NCI-H2171 treated with DMSO at 0.1 percent for 48 hours (cell line): ENCODE results near the gene ARL16.

Source experiments
- DNase-seq: peaks from one replicate; lab custom pipeline; 2025; lab: John Stamatoyannopoulos, UW

The ARL16 gene

GRCh38 chr17:81695211-81695610 lies 11.6 kb upstream of the ARL16 start:
- no peak for DNase-seq

- DNase-seq = no peak
Measured at GRCh38 chr17:81694810-81695209, 11.2 kb upstream of the ARL16 start.

GRCh38 chr17:81693509-81694210 lies 10.1 kb upstream of the ARL16 start:
- no peak for DNase-seq

GRCh38 chr17:81691608-81692007 lies 8.0 kb upstream of the ARL16 start:
- DNase-seq = no peak

GRCh38 chr17:81691196-81691595 lies 7.6 kb upstream of the ARL16 start:
- no peak for DNase-seq

- DNase-seq = no peak
Measured at GRCh38 chr17:81690549-81690948, 7.0 kb upstream of the ARL16 start.

GRCh38 chr17:81690066-81690465 lies 6.5 kb upstream of the ARL16 start:
- no peak for DNase-seq

GRCh38 chr17:81688616-81689015 lies 5.0 kb upstream of the ARL16 start:
- no peak for DNase-seq

GRCh38 chr17:81687770-81688541 lies 4.4 kb upstream of the ARL16 start:
- peak; percentile 98 for DNase-seq

- DNase-seq = no peak
Measured at GRCh38 chr17:81686614-81687013, 3.0 kb upstream of the ARL16 start.

GRCh38 chr17:81685108-81685507 lies 1.5 kb upstream of the ARL16 start:
- DNase-seq = no peak

- peak; percentile 17 for DNase-seq
Measured at GRCh38 chr17:81684442-81684911, 880 bp upstream of the ARL16 start.

GRCh38 chr17:81683208-81683583 lies 401 bp downstream of the ARL16 start:
- DNase-seq = no peak

GRCh38 chr17:81682565-81683207 lies 911 bp downstream of the ARL16 start:
- DNase-seq = peak; percentile 74

GRCh38 chr17:81681672-81682071 lies 1.9 kb downstream of the ARL16 start:
- DNase-seq = peak; percentile 87

GRCh38 chr17:81680150-81680549 lies 3.4 kb downstream of the ARL16 start:
- no peak for DNase-seq

GRCh38 chr17:81676906-81677305 lies 6.7 kb downstream of the ARL16 start:
- DNase-seq = peak; percentile 17

GRCh38 chr17:81675515-81676221 lies 7.9 kb downstream of the ARL16 start:
- peak; percentile 39 for DNase-seq

- DNase-seq = no peak
Measured at GRCh38 chr17:81673561-81674258, 9.9 kb downstream of the ARL16 start.

GRCh38 chr17:81672954-81673353 lies 10.6 kb downstream of the ARL16 start:
- no peak for DNase-seq

GRCh38 chr17:81672504-81672903 lies 11.1 kb downstream of the ARL16 start:
- DNase-seq = no peak

GRCh38 chr17:81667754-81668153 lies 15.8 kb downstream of the ARL16 start:
- DNase-seq = no peak
